A549 (cell line): ENCODE data around the gene CHAF1B. TPM values are rescaled to one million over a fixed set of nuclear protein-coding genes. Genes with fewer than 3 reads are reported as not detected.
A peak's percentile ranks its signal among the peaks of the same experiment; 100 is the strongest.

Source experiments
- ATAC-seq, 2 experiments: fragments of 200-7000 bp in 1 of 2; fragments of >200 bp in 1 of 2; cut with Nextera tagmentation in 1 of 2; cut with Tn5 transposase in 1 of 2; 3 replicates each; pipeline versions ENCODE4 v1.8.0 to v1.9.1; 2018 to 2020; ENCODE audit warnings: mild to moderate bottlenecking in 1 of 2, moderate library complexity in 1 of 2
- CTCF ChIA-PET: fragments of 300-600 bp; sonication (Branson Sonifier 250); formaldehyde crosslinking; extraction: SDS; loops from one replicate; lab custom pipeline; 2021; ENCODE audit warnings: antibody characterized with exemption, inconsistent platforms; lab: Yijun Ruan, JAX
- POLR2A ChIA-PET: fragments of 350-600 bp; formaldehyde crosslinking; extraction: SDS; loops from one replicate; lab custom pipeline; 2021; ENCODE audit warnings: antibody characterized with exemption, inconsistent platforms; lab: Yijun Ruan, JAX
- DNase-seq, 2 experiments: peaks; one replicate each; pipeline versions ENCODE4 v3.0.0 to v3.0.0-alpha.2; 2011 to 2016; ENCODE audit warnings: low read depth in 1 of 2, low spot score in 1 of 2
- FAIRE-seq: peaks from 2 replicates; lab custom pipeline; 2011; peaks lifted over from hg19 to GRCh38; lab: Jason Lieb, UNC
- H3K27ac ChIP-seq, 2 experiments: fragments of >200 bp; sonication (Bioruptor Twin); formaldehyde crosslinking; 3 replicates each; pipeline ENCODE4 v1.5.1; 2016 to 2017
- H3K4me1 ChIP-seq: fragments of >200 bp; sonication (Bioruptor Twin); formaldehyde crosslinking; 3 replicates; pipeline ENCODE4 v1.6.1; 2016
- H3K4me2 ChIP-seq: fragments of >200 bp; sonication (Bioruptor Twin); formaldehyde crosslinking; 3 replicates; pipeline ENCODE4 v1.6.1; 2016
- H3K4me3 ChIP-seq: fragments of >200 bp; sonication (Bioruptor Twin); formaldehyde crosslinking; 3 replicates; pipeline ENCODE4 v1.5.1; 2016
- H3K9me3 ChIP-seq: fragments of >200 bp; sonication (Bioruptor Twin); formaldehyde crosslinking; 3 replicates; pipeline ENCODE4 v1.6.1; 2016
- CBX8 ChIP-seq: fragments of 200-600 bp; sonication (generic); IDR thresholded peaks from 2 replicates; pipeline ENCODE4 v1.6.1; 2016
- CHD4 ChIP-seq: fragments of 200-600 bp; sonication (generic); IDR thresholded peaks from 2 replicates; pipeline ENCODE4 v1.6.1; 2016; ENCODE audit warnings: antibody characterized with exemption, mild to moderate bottlenecking, borderline replicate concordance
- EHMT2 ChIP-seq: fragments of 200-600 bp; sonication (generic); IDR thresholded peaks from 2 replicates; pipeline ENCODE4 v1.6.1; 2016; ENCODE audit warnings: antibody characterized with exemption, low read depth, mild to moderate bottlenecking, moderate library complexity
- HEYL ChIP-seq: fragments of 250-450 bp; sonication (Bioruptor Pico); IDR thresholded peaks from 2 replicates; pipeline ENCODE4 v1.8.0; 2021; ENCODE audit warnings: mild to moderate bottlenecking, moderate library complexity
- HOXA7 ChIP-seq: fragments of 250-450 bp; sonication (Bioruptor Pico); IDR thresholded peaks from 2 replicates; pipeline ENCODE4 v1.5.0; 2020; ENCODE audit warnings: mild to moderate bottlenecking, moderate library complexity
- HOXB5 ChIP-seq: fragments of 250-450 bp; sonication (Bioruptor Pico); IDR thresholded peaks from 2 replicates; pipeline ENCODE4 v1.5.0; 2020; ENCODE audit warnings: mild to moderate bottlenecking, moderate library complexity
- NPAS2 ChIP-seq: fragments of 250-450 bp; sonication (Bioruptor Pico); IDR thresholded peaks from 2 replicates; pipeline ENCODE4 v1.8.0; 2022; ENCODE audit warnings: mild to moderate bottlenecking, moderate library complexity, borderline replicate concordance
- POLR2AphosphoS2 ChIP-seq: conservative IDR thresholded peaks from 2 replicates; pipeline ENCODE4 v1.6.1; 2012; ENCODE audit warnings: low read length, improper control_type of control experiment, inconsistent platforms
- RAD21 ChIP-seq, 2 experiments: fragments of >200 bp in 1 of 2; sonication (Bioruptor Twin) in 1 of 2; formaldehyde crosslinking in 1 of 2; IDR thresholded peaks in 1 of 2; conservative IDR thresholded peaks in 1 of 2; 2 replicates in 1 of 2; 3 replicates in 1 of 2; pipeline ENCODE4 v1.6.1; 2012 to 2018; ENCODE audit warnings: inconsistent platforms in 1 of 2
- SMC3 ChIP-seq: fragments of >200 bp; sonication (Bioruptor Twin); formaldehyde crosslinking; IDR thresholded peaks from 3 replicates; pipeline ENCODE4 v1.6.1; 2018; ENCODE audit warnings: inconsistent platforms
- SREBF2 ChIP-seq: fragments of 450-650 bp; IDR thresholded peaks from 2 replicates; pipeline ENCODE4 v1.6.1; 2014; ENCODE audit warnings: mild to moderate bottlenecking, moderate library complexity
- ZFP36 ChIP-seq: fragments of 450-650 bp; IDR thresholded peaks from 2 replicates; pipeline ENCODE4 v1.6.1; 2014; ENCODE audit warnings: borderline replicate concordance; ENCODE audit not compliant: partially characterized antibody
- ZNF302 ChIP-seq: fragments of 250-450 bp; sonication (Bioruptor Pico); IDR thresholded peaks from 2 replicates; pipeline ENCODE4 v1.9.0; 2021; ENCODE audit warnings: inconsistent platforms, mild to moderate bottlenecking, moderate library complexity
- ZSCAN20 ChIP-seq: fragments of 250-450 bp; sonication (Bioruptor Pico); IDR thresholded peaks from 2 replicates; pipeline ENCODE4 v1.8.0; 2022; ENCODE audit warnings: mild to moderate bottlenecking, moderate library complexity
- WGBS: methylation state at CpG from one replicate; pipeline ENCODE4 v1.1.6; 2017; ENCODE audit errors: missing lambda C conversion rate; 5-methylcytosine and 5-hydroxymethylcytosine counted together
- polyA plus RNA-seq, 4 experiments: library from polyadenylated mRNA; depleted of rRNA in 3 of 4; stranded (reverse); fragments of >200 nt; fragmentation: RNase III in 1 of 4; extraction: RNeasy Plus Mini Kit Qiagen cat#74134 plus additional on column Dnase treatment in 1 of 4; gene quantifications; 2 replicates in 3 of 4; 3 replicates in 1 of 4; pipeline ENCODE4 v1.2.3, GENCODE V29; 2011 to 2017
- TF ChIP-seq, protein P1 (sequence below): fragments of 250-450 bp; sonication (Bioruptor Pico); IDR thresholded peaks from 2 replicates; pipeline ENCODE4 v1.5.0; 2021; ENCODE audit warnings: mild to moderate bottlenecking, moderate library complexity, borderline replicate concordance
- TF ChIP-seq, protein P2 (sequence below): fragments of >200 bp; sonication (Bioruptor Twin); formaldehyde crosslinking; IDR thresholded peaks from 3 replicates; pipeline ENCODE4 v1.5.1; 2016
- TF ChIP-seq, protein P3 (sequence below): fragments of 200-600 bp; sonication (generic); IDR thresholded peaks from 2 replicates; pipeline ENCODE4 v1.6.1; 2016; ENCODE audit warnings: antibody characterized with exemption, mild to moderate bottlenecking, moderate library complexity
- TF ChIP-seq, protein P4 (sequence below): fragments of 250-450 bp; sonication (Bioruptor Pico); IDR thresholded peaks from 2 replicates; pipeline ENCODE4 v1.5.0; 2020; ENCODE audit warnings: low read depth, mild to moderate bottlenecking, moderate library complexity

Gene CHAF1B
- polyA plus RNA-seq, 2 of the 4 experiments (the other 2 are of a cell fraction) = 13.3 to 16.9 TPM

DNA sequence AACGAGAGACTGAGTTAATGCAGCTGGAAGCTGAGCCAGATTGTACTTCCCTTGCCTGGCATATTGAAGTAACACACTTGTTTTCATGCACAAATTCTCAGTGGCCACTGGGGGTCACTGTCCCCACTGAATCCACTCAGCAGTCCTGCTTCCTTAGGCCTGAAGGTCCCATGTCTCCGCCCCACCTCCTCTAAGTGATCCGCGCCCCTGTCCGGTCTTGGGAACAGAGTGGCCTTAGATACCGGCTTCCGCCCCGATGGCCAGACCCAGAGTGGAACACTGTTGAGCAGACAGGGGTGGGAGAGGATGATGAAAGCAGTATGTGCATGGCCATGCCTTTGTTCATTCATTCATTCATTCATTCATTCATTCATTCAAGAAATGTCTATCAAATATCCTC lies 34.8 kb downstream of the CHAF1B start:
- FAIRE-seq = no peak
- peak; percentile 92 to 95 for ATAC-seq
- Histone ChIP-seq H3K4me3 (no peak overlapping the region), H3K4me1 (peaks cover 13% of the 10 kb centered on the region), H3K4me2 (peak overlapping the region; percentile 33; the same call in 1 of the 3 replicates)
- DNase-seq = peak; percentile 84 to 91
- WGBS = 3% methylated on average over 8 of the region's 8 CpGs
- TF ChIP-seq SREBF2 (no peak), CHD4 (no peak), SMC3 (peak; percentile 65), CBX8 (no peak), NPAS2 (CRISPR knock-in tag) (no peak), HOXB5 (CRISPR knock-in tag) (no peak), ZFP36 (no peak), RAD21 (conservative IDR thresholded peaks at IDR 0.05 in 1 of 2, IDR thresholded peaks at IDR 0.05 in 1 of 2) (peak; percentile 77 to 82), ZNF302 (CRISPR knock-in tag) (no peak), POLR2AphosphoS2 (no peak), HEYL (CRISPR knock-in tag) (no peak)
- TF ChIP-seq, protein P1, sequence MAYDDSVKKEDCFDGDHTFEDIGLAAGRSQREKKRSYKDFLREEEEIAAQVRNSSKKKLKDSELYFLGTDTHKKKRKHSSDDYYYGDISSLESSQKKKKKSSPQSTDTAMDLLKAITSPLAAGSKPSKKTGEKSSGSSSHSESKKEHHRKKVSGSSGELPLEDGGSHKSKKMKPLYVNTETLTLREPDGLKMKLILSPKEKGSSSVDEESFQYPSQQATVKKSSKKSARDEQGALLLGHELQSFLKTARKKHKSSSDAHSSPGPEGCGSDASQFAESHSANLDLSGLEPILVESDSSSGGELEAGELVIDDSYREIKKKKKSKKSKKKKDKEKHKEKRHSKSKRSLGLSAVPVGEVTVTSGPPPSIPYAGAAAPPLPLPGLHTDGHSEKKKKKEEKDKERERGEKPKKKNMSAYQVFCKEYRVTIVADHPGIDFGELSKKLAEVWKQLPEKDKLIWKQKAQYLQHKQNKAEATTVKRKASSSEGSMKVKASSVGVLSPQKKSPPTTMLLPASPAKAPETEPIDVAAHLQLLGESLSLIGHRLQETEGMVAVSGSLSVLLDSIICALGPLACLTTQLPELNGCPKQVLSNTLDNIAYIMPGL (CRISPR knock-in tag) = no peak
- TF ChIP-seq, protein P2, sequence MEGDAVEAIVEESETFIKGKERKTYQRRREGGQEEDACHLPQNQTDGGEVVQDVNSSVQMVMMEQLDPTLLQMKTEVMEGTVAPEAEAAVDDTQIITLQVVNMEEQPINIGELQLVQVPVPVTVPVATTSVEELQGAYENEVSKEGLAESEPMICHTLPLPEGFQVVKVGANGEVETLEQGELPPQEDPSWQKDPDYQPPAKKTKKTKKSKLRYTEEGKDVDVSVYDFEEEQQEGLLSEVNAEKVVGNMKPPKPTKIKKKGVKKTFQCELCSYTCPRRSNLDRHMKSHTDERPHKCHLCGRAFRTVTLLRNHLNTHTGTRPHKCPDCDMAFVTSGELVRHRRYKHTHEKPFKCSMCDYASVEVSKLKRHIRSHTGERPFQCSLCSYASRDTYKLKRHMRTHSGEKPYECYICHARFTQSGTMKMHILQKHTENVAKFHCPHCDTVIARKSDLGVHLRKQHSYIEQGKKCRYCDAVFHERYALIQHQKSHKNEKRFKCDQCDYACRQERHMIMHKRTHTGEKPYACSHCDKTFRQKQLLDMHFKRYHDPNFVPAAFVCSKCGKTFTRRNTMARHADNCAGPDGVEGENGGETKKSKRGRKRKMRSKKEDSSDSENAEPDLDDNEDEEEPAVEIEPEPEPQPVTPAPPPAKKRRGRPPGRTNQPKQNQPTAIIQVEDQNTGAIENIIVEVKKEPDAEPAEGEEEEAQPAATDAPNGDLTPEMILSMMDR = peak; percentile 67
- TF ChIP-seq, protein P3, sequence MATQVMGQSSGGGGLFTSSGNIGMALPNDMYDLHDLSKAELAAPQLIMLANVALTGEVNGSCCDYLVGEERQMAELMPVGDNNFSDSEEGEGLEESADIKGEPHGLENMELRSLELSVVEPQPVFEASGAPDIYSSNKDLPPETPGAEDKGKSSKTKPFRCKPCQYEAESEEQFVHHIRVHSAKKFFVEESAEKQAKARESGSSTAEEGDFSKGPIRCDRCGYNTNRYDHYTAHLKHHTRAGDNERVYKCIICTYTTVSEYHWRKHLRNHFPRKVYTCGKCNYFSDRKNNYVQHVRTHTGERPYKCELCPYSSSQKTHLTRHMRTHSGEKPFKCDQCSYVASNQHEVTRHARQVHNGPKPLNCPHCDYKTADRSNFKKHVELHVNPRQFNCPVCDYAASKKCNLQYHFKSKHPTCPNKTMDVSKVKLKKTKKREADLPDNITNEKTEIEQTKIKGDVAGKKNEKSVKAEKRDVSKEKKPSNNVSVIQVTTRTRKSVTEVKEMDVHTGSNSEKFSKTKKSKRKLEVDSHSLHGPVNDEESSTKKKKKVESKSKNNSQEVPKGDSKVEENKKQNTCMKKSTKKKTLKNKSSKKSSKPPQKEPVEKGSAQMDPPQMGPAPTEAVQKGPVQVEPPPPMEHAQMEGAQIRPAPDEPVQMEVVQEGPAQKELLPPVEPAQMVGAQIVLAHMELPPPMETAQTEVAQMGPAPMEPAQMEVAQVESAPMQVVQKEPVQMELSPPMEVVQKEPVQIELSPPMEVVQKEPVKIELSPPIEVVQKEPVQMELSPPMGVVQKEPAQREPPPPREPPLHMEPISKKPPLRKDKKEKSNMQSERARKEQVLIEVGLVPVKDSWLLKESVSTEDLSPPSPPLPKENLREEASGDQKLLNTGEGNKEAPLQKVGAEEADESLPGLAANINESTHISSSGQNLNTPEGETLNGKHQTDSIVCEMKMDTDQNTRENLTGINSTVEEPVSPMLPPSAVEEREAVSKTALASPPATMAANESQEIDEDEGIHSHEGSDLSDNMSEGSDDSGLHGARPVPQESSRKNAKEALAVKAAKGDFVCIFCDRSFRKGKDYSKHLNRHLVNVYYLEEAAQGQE = no peak
- TF ChIP-seq, all 56 proteins: peak for 3
- H3K9me3 ChIP-seq = no peaks in the 10 kb centered on the region
- CTCF ChIA-PET = interaction anchor here (0.6 to 2.1 kb wide), 21 partner anchors 10 to 570 kb away, joined by 3 to 16 read pairs (median 4); no protein-coding TSS in a partner anchor
- POLR2A ChIA-PET = no interaction called here
- peak overlapping the region; percentile 47 to 67; a peak in 4 of 6 replicates for H3K27ac ChIP-seq

DNA sequence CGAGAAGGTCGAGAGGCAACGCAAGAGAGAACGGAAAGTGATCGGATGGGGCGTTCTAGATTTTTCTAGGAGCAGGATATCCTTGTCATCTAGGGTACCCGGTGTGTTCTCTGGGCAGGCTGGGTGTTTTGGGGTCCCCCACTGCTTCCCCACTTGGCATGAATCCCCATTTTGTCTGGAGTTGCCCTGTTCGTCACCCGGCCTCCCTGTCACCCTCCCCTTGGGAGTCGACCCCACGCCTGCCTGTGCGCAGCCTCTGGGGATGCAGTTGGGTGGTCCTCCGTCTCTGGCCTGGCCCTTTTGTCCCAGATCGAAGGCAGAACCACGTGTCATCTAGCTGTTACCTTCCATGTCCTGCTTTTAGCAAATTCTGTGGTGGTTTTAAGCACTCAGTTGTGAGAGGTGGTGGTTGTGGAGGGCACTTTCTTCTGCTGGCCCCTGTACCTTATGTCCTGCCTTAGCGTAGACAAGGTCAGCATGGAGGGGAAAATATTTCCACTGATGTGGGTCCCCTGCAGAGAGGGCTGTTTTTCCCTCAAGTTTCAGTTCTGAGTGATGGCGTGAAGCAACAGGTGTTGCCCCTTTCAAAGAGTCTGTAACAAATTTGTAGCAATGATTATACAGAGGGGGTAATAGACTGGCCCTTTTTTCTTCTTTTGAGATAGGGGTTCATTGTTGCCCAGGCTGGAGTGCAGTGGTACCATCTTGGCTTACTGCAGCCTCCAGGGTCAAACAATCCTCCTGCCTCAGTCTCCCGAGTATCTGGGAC lies 35.6 kb downstream of the CHAF1B start:
- ChIA-PET CTCF (interaction anchor here (1.1 to 2.1 kb wide), 5 partner anchors 9 to 530 kb away, joined by 4 to 16 read pairs (median 6); no protein-coding TSS in a partner anchor), POLR2A (no interaction called here)
- Histone ChIP-seq H3K4me2 (no peak overlapping the region), H3K4me1 (peaks cover 13% of the 10 kb centered on the region), H3K4me3 (no peak overlapping the region), H3K9me3 (no peaks in the 10 kb centered on the region), H3K27ac (peak overlapping the region; percentile 47 to 67; a peak in 4 of 6 replicates)
- TF ChIP-seq HOXA7 (CRISPR knock-in tag) (no peak), EHMT2 (no peak), ZSCAN20 (CRISPR knock-in tag) (no peak), ZFP36 (no peak), ZNF302 (CRISPR knock-in tag) (no peak)
- TF ChIP-seq, protein P4, sequence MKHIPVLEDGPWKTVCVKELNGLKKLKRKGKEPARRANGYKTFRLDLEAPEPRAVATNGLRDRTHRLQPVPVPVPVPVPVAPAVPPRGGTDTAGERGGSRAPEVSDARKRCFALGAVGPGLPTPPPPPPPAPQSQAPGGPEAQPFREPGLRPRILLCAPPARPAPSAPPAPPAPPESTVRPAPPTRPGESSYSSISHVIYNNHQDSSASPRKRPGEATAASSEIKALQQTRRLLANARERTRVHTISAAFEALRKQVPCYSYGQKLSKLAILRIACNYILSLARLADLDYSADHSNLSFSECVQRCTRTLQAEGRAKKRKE (CRISPR knock-in tag) = no peak
- ATAC-seq = no peak
- FAIRE-seq = no peak
- DNase-seq = no peak
- WGBS = 92% methylated on average over 14 of the region's 18 CpGs
